WTC11 (cell line): ENCODE measurements around the gene ADCY2. TPM values are rescaled to one million over a fixed set of nuclear protein-coding genes. Genes with fewer than 3 reads are reported as not detected.
A peak's percentile ranks its signal among the peaks of the same experiment; 100 is the strongest.

Experiments
- ATAC-seq: fragments of 200-7000 bp; cut with Tn5 transposase; 2 replicates; pipeline ENCODE4 v1.10.0; 2021; ENCODE audit warnings: mild to moderate bottlenecking, moderate library complexity
- CTCF ChIA-PET: fragments of 300-600 bp; sonication (Branson Sonifier 250); formaldehyde crosslinking; loops from one replicate; lab custom pipeline; 2021; ENCODE audit warnings: antibody characterized with exemption; lab: Charles Lee
- POLR2A ChIA-PET: fragments of 350-600 bp; sonication (Branson Sonifier 250); formaldehyde crosslinking; loops from one replicate; lab custom pipeline; 2021; ENCODE audit warnings: antibody characterized with exemption; lab: Charles Lee
- DNase-seq: peaks from one replicate; pipeline ENCODE4 v3.0.0; 2021; ENCODE audit warnings: low spot score
- H3K27ac Mint-ChIP-seq: 2 replicates; pipeline ENCODE4 v1.8.0; 2021; ENCODE audit warnings: mixed read lengths
- H3K27me3 Mint-ChIP-seq: 2 replicates; pipeline ENCODE4 v1.8.0; 2021; ENCODE audit warnings: low read depth, mild to moderate bottlenecking, moderate library complexity, mixed read lengths
- H3K36me3 Mint-ChIP-seq: 2 replicates; pipeline ENCODE4 v1.8.0; 2021; ENCODE audit warnings: mixed read lengths
- H3K4me1 Mint-ChIP-seq: 2 replicates; pipeline ENCODE4 v1.8.0; 2022; ENCODE audit warnings: mixed read lengths
- H3K4me3 Mint-ChIP-seq: 2 replicates; pipeline ENCODE4 v1.8.0; 2021; ENCODE audit warnings: mild to moderate bottlenecking, moderate library complexity, mixed read lengths
- H3K9me3 Mint-ChIP-seq: 2 replicates; pipeline ENCODE4 v1.8.0; 2021; ENCODE audit warnings: mixed read lengths
- ATF3 ChIP-seq: sonication (generic); formaldehyde crosslinking; conservative IDR thresholded peaks from 2 replicates; pipeline ENCODE4 v1.8.1; 2022; ENCODE audit warnings: mild to moderate bottlenecking, missing genetic modification reagents
- CTCF ChIP-seq: fragments of 200-600 bp; IDR thresholded peaks from 2 replicates; pipeline ENCODE4 v1.8.0; 2022; ENCODE audit warnings: antibody characterized with exemption
- FOXJ3 ChIP-seq: sonication (generic); formaldehyde crosslinking; IDR thresholded peaks from 2 replicates; pipeline ENCODE4 v1.9.0; 2021; ENCODE audit warnings: missing genetic modification reagents, mild to moderate bottlenecking, borderline replicate concordance
- FOXK1 ChIP-seq: sonication (generic); formaldehyde crosslinking; IDR thresholded peaks from 2 replicates; pipeline ENCODE4 v1.8.0; 2022; ENCODE audit warnings: mild to moderate bottlenecking, moderate library complexity, missing genetic modification reagents
- FOXP1 ChIP-seq: sonication (generic); formaldehyde crosslinking; IDR thresholded peaks from 2 replicates; pipeline ENCODE4 v1.8.0; 2022; ENCODE audit warnings: missing genetic modification reagents, mild to moderate bottlenecking, moderate library complexity, borderline replicate concordance
- HMGXB4 ChIP-seq: sonication (generic); formaldehyde crosslinking; IDR thresholded peaks from 2 replicates; pipeline ENCODE4 v1.8.1; 2023; ENCODE audit warnings: mild to moderate bottlenecking, moderate library complexity, missing genetic modification reagents
- MLX ChIP-seq: sonication (generic); formaldehyde crosslinking; IDR thresholded peaks from 2 replicates; pipeline ENCODE4 v1.8.1; 2023; ENCODE audit warnings: mild to moderate bottlenecking, missing genetic modification reagents, moderate library complexity
- MXD4 ChIP-seq: fragments of 250-450 bp; sonication (Bioruptor Pico); IDR thresholded peaks from 2 replicates; pipeline ENCODE4 v1.8.0; 2021; ENCODE audit warnings: mild to moderate bottlenecking, moderate library complexity, borderline replicate concordance
- NFYB ChIP-seq: sonication (generic); formaldehyde crosslinking; conservative IDR thresholded peaks from 2 replicates; pipeline ENCODE4 v1.8.0; 2022; ENCODE audit warnings: low read depth, missing genetic modification reagents
- OVOL2 ChIP-seq: fragments of 250-450 bp; sonication (Bioruptor Pico); IDR thresholded peaks from 2 replicates; pipeline ENCODE4 v1.9.0; 2021; ENCODE audit warnings: mild to moderate bottlenecking, borderline replicate concordance
- SOX15 ChIP-seq: fragments of 250-450 bp; sonication (Bioruptor Pico); IDR thresholded peaks from 2 replicates; pipeline ENCODE4 v1.9.0; 2021; ENCODE audit warnings: mild to moderate bottlenecking
- ZMAT4 ChIP-seq: fragments of 250-450 bp; sonication (Bioruptor Pico); IDR thresholded peaks from 2 replicates; pipeline ENCODE4 v1.9.0; 2021; ENCODE audit warnings: mild to moderate bottlenecking
- ZNF219 ChIP-seq: sonication (generic); formaldehyde crosslinking; IDR thresholded peaks from 2 replicates; pipeline ENCODE4 v1.8.0; 2023; ENCODE audit warnings: missing genetic modification reagents, mild to moderate bottlenecking, borderline replicate concordance
- ZNF281 ChIP-seq: sonication (generic); formaldehyde crosslinking; IDR thresholded peaks from 2 replicates; pipeline ENCODE4 v1.8.0; 2023; ENCODE audit warnings: mild to moderate bottlenecking, missing genetic modification reagents
- ZNF425 ChIP-seq: fragments of 250-450 bp; sonication (Bioruptor Pico); conservative IDR thresholded peaks from 2 replicates; pipeline ENCODE4 v1.9.0; 2021; ENCODE audit warnings: mild to moderate bottlenecking
- ZNF512 ChIP-seq: sonication (generic); formaldehyde crosslinking; IDR thresholded peaks from 2 replicates; pipeline ENCODE4 v1.8.1; 2022; ENCODE audit warnings: missing genetic modification reagents, borderline replicate concordance
- ZSCAN18 ChIP-seq: fragments of 250-450 bp; sonication (Bioruptor Pico); IDR thresholded peaks from 2 replicates; pipeline ENCODE4 v2.1.2; 2022; ENCODE audit warnings: mild to moderate bottlenecking, moderate library complexity
- total RNA-seq: library from RNA; stranded (reverse); gene quantifications from 3 replicates; pipeline ENCODE4 v1.2.3, GENCODE V29; 2021

ADCY2 gene
- total RNA-seq, 1 experiment from 2014 or later: 142 TPM

GRCh38 chr5:7793895-7794294 lies 398.0 kb downstream of the ADCY2 start:
- no peak for DNase-seq
- H3K36me3 Mint-ChIP-seq: peaks cover 32% of the 10 kb centered on the region
- no peak overlapping the region for H3K4me3 Mint-ChIP-seq
- peak overlapping the region; percentile 63; the same call in 1 of the 2 replicates for H3K27ac Mint-ChIP-seq
- POLR2A ChIA-PET: no interaction called here
- no peak for ATAC-seq
- H3K27me3 Mint-ChIP-seq: no peaks in the 10 kb centered on the region
- CTCF ChIA-PET: no interaction called here
- no peaks in the 10 kb centered on the region for H3K9me3 Mint-ChIP-seq
- peaks cover 33% of the 10 kb centered on the region for H3K4me1 Mint-ChIP-seq
- TF ChIP-seq FOXK1 (no peak), HMGXB4 (CRISPR knock-in tag) (no peak), ZNF281 (CRISPR knock-in tag) (no peak), MXD4 (no peak), CTCF (no peak), ATF3 (CRISPR knock-in tag) (no peak), ZSCAN18 (no peak), FOXP1 (CRISPR knock-in tag) (no peak), ZNF219 (CRISPR knock-in tag) (no peak), NFYB (CRISPR knock-in tag) (no peak), ZNF512 (CRISPR knock-in tag) (no peak), MLX (CRISPR knock-in tag) (no peak), OVOL2 (CRISPR knock-in tag) (no peak), ZNF425 (no peak), ZMAT4 (CRISPR knock-in tag) (no peak), SOX15 (no peak), FOXJ3 (CRISPR knock-in tag) (no peak)
